T-helper 17 cell (primary cell): ENCODE measurements around the gene AZI2. TPM values are rescaled to one million over a fixed set of nuclear protein-coding genes. Genes with fewer than 3 reads are reported as not detected.

Source experiments
- ATAC-seq: fragments of 150-1000 bp; cut with Tn5 transposase; 2 replicates; pipeline ENCODE4 v1.10.0; 2021; ENCODE audit warnings: mild to moderate bottlenecking, moderate library complexity
- DNase-seq, 3 donors: peaks; one replicate each; pipeline versions ENCODE4 v3.0.0 to v3.0.0-alpha.2; 2020 to 2021
- H3K9me3 ChIP-seq: one replicate; pipeline ENCODE4 v1.7.0; 2013; ENCODE audit warnings: low read length, mild to moderate bottlenecking; ENCODE audit not compliant: control insufficient read depth, poor library complexity, severe bottlenecking
- H3K27ac Mint-ChIP-seq: one replicate; pipeline ENCODE4 v1.8.0; 2022; ENCODE audit warnings: mild to moderate bottlenecking, moderate library complexity, mixed read lengths
- H3K27me3 Mint-ChIP-seq: one replicate; pipeline ENCODE4 v1.8.0; 2022; ENCODE audit warnings: mixed read lengths
- H3K36me3 Mint-ChIP-seq: one replicate; pipeline ENCODE4 v1.8.0; 2022; ENCODE audit warnings: low read depth, mixed read lengths
- H3K4me1 Mint-ChIP-seq: one replicate; pipeline ENCODE4 v1.8.0; 2022; ENCODE audit warnings: mild to moderate bottlenecking, mixed read lengths
- H3K4me3 Mint-ChIP-seq: one replicate; pipeline ENCODE4 v1.8.0; 2022; ENCODE audit warnings: mild to moderate bottlenecking, moderate library complexity, mixed read lengths
- total RNA-seq, 4 donors: library from RNA in 2 of 4; stranded (reverse) in 2 of 4; gene quantifications; one replicate each; pipeline ENCODE4 v1.2.3 and lab custom pipeline; 2022 to 2026

Gene AZI2
- total RNA-seq, 2 donors from 2014 or later: 27.0 to 28.1 TPM

DNA sequence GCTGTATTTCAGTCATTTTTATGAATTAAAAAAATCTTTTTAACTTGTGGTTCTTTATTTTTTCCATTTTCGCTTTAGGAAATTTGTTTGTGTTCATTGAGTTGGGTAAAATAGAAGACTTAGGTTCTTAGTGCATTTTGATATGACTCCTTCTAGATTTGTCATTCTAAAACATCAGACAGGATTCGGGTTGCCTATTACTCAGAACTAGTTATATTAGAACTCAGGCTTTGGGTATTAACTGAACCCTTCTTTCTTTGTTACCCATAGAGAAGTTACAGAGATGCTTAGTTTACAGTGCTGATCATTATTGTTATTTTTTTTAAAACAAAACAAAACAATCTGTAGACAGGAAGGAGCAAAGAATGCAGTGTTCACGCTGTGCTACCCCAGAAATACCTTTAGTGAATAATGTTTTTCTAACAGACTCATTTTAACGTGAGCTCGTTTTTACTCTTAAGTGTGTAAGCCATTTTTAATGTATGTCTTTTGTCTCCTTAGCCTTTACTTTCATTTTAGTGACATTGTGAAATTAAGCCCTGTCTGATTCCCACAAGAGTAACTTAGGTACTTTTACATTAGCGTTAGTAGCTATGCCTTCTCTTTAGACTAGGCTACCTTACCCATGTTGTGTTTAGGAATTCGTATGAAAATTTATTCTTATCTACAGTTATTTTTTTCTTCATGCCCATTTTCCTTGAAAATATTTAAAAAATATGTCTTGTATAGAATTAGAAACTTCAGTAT is 53.8 kb downstream of the AZI2 start:
- Mint-ChIP-seq H3K27ac (no peak overlapping the region), H3K4me1 (peaks cover 19% of the 10 kb centered on the region), H3K27me3 (no peaks in the 10 kb centered on the region), H3K4me3 (no peak overlapping the region), H3K36me3 (peaks cover 5% of the 10 kb centered on the region)
- ATAC-seq: no peak
- H3K9me3 ChIP-seq: no peaks in the 10 kb centered on the region
- no peak for DNase-seq

DNA sequence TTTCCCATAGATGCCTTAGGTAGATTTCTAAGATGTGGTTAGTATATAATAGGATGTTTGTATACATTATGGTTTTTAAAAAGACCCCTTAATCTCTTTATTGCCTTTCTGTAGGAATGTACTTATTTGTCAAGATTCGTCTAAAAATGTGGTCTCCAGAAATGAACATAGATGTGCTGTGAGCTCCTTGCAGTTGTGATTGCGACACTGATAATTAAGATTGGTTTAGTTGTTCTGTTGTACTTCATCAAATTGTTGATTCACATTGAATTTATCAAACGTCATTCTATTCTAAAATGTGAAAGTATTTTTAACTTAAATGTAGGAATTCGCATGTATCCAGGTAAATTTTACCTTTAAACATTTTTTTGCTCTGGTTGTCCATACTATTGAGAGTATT is 56.0 kb downstream of the AZI2 start:
- peaks cover 5% of the 10 kb centered on the region for H3K36me3 Mint-ChIP-seq
- peaks cover 19% of the 10 kb centered on the region for H3K4me1 Mint-ChIP-seq
- no peaks in the 10 kb centered on the region for H3K9me3 ChIP-seq
- DNase-seq: no peak
- no peak overlapping the region for H3K4me3 Mint-ChIP-seq
- no peaks in the 10 kb centered on the region for H3K27me3 Mint-ChIP-seq
- H3K27ac Mint-ChIP-seq: no peak overlapping the region
- ATAC-seq: no peak

DNA sequence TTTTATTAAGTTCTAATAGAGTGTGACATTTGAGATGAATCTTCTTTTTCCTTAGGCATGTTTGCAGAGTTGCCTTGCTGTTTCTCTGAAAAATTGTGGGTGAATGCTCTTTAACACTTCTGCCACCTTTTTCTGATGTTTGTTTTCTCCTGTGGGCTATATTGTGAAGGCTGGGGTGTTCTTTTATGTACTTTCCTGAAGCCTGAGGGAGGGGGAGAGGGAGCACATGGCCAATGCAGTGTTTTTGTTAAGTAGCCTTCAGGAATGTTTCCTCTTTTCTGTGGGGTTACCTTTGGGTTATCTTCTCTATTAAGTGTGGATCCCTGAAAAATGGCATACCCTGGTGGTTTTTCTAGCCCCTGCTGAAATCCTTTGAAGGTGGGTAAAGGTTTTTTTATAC is 57.0 kb downstream of the AZI2 start:
- H3K9me3 ChIP-seq: no peaks in the 10 kb centered on the region
- Mint-ChIP-seq H3K4me1 (peaks cover 21% of the 10 kb centered on the region), H3K36me3 (peaks cover 5% of the 10 kb centered on the region), H3K27ac (no peak overlapping the region), H3K27me3 (no peaks in the 10 kb centered on the region), H3K4me3 (no peak overlapping the region)
- ATAC-seq (no peak), DNase-seq (no peak)

DNA sequence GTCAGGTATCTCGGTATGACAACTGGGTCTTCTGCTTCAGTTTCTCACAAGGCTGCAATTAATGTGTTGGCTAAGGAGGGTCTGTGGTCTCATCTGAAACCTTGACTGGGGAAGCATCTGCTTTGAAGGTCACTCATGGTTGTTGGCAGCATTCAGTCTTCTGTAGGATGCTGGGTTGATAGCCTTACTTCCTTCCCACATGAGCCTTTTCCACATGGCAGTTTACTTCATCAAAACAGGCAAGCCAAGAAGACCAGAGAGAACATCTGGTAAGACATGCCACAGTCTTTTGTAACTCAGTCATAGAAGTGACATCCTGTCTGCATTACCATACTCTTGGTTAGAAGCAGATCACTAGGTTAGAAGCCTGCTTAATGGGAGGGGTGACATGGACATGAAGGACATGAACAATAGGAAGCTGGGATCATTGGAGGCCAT is 57.7 kb downstream of the AZI2 start:
- H3K36me3 Mint-ChIP-seq: peaks cover 5% of the 10 kb centered on the region
- DNase-seq: no peak
- H3K4me1 Mint-ChIP-seq: peaks cover 19% of the 10 kb centered on the region
- no peaks in the 10 kb centered on the region for H3K9me3 ChIP-seq
- H3K27me3 Mint-ChIP-seq: no peaks in the 10 kb centered on the region
- no peak overlapping the region for H3K4me3 Mint-ChIP-seq
- no peak for ATAC-seq
- H3K27ac Mint-ChIP-seq: no peak overlapping the region

DNA sequence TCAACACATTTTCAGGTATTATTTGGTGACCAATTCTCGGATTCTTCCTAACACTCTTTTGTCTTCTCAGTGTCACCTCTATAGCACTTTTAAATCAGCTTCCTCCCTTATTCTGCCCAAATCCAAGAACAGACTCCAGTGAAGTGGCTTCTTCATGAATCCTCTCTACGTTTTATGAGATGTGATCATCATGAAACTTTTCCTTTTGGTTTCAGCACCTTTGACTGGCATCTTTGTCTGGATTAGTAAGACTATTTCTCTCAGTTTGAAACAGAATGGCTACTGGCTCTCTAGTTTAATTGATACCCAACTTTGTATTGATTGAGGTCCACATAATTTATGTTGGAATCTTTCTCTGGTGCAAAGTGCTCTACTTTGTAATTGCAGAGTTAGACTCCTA is 61.6 kb downstream of the AZI2 start:
- ATAC-seq: no peak
- no peaks in the 10 kb centered on the region for H3K9me3 ChIP-seq
- H3K4me1 Mint-ChIP-seq: peaks cover 14% of the 10 kb centered on the region
- no peak overlapping the region for H3K4me3 Mint-ChIP-seq
- no peak for DNase-seq
- no peak overlapping the region for H3K27ac Mint-ChIP-seq
- H3K36me3 Mint-ChIP-seq: no peaks in the 10 kb centered on the region
- no peaks in the 10 kb centered on the region for H3K27me3 Mint-ChIP-seq

DNA sequence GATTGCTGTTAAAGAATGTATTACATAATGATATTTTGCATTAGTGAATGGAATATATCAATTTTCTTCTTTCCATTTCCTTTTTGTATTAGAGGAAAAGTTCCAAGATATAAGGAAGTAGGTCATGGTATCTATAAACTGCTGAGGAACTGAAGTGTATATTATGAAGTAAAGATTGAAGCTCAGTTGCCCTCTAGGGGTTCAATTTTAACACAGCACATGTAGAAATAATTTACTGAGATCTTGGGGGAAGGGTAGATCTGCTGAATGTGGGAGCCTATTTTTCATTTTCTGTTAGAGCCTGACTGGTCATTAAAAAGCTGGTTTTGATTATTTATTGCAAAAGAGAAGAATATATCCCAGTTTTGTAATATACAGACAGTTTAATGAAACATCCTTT is 62.0 kb downstream of the AZI2 start:
- H3K9me3 ChIP-seq: no peaks in the 10 kb centered on the region
- ATAC-seq (peak; percentile 63), DNase-seq (no peak)
- Mint-ChIP-seq H3K36me3 (no peaks in the 10 kb centered on the region), H3K4me3 (no peak overlapping the region), H3K27me3 (no peaks in the 10 kb centered on the region), H3K4me1 (peaks cover 11% of the 10 kb centered on the region), H3K27ac (no peak overlapping the region)

DNA sequence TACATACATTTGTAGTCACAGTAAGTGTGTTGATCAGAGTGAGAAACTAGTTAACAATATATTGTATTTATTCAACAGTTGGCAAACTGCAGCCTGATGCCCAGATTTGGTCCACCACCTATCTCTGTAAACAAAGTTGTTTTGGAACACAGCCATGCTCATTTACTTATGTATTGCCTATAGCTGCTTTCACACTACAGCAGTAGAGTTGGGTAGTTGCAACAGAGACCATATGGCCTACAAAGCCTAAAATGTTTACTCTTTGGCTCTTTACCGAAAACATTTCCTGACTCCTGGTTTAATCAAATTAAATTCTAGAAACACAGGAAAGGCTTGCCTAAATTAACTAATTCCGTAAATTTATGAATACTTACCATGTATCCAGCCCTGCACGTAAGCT is 67.8 kb downstream of the AZI2 start:
- ATAC-seq (no peak), DNase-seq (no peak)
- no peaks in the 10 kb centered on the region for H3K27me3 Mint-ChIP-seq
- H3K4me3 Mint-ChIP-seq: no peak overlapping the region
- H3K36me3 Mint-ChIP-seq: peaks cover 9% of the 10 kb centered on the region
- H3K27ac Mint-ChIP-seq: no peak overlapping the region
- H3K4me1 Mint-ChIP-seq: peaks cover 12% of the 10 kb centered on the region
- H3K9me3 ChIP-seq: no peaks in the 10 kb centered on the region

DNA sequence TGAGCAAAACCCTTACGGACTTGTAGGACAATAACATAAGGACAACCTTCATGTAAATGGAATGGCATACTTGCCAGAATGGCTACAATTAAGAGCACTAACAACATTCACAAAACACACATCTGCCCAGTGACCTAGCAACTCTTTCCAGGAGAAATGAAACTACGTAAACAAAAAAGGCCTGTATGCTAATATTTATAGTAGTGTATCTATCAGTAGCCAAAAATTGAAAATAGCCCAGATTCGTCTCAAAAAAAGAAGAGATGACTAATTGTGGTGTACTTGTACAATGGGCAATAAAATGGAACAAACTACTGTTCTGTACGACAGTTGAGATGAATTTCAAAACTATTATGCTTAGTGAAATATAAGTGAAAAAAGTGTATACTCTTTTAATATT is 68.9 kb downstream of the AZI2 start:
- no peak overlapping the region for H3K4me3 Mint-ChIP-seq
- no peaks in the 10 kb centered on the region for H3K9me3 ChIP-seq
- no peak for DNase-seq
- no peaks in the 10 kb centered on the region for H3K27me3 Mint-ChIP-seq
- ATAC-seq: no peak
- H3K4me1 Mint-ChIP-seq: peaks cover 12% of the 10 kb centered on the region
- peaks cover 9% of the 10 kb centered on the region for H3K36me3 Mint-ChIP-seq
- H3K27ac Mint-ChIP-seq: no peak overlapping the region

DNA sequence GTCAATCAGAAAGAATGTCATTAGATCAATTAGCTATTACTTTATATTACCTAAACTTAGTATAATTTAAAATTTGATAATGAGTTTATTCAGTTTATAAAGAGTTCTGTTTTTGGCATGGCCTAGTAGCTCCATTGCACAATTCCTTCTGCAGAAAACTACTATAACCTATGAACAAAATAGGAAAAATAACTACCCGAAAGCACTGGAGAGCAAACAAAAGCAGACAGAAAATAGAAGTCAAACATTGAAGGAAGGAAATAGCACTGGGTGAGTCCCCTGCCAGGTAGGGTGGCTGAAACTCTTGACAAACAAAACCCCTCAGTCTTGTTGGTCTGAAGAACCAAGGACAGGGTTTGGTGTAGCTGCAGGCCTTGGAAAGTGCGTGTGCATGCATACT is 69.7 kb downstream of the AZI2 start:
- ATAC-seq (no peak), DNase-seq (no peak)
- no peaks in the 10 kb centered on the region for H3K9me3 ChIP-seq
- peaks cover 8% of the 10 kb centered on the region for H3K4me1 Mint-ChIP-seq
- H3K4me3 Mint-ChIP-seq: no peak overlapping the region
- no peaks in the 10 kb centered on the region for H3K27me3 Mint-ChIP-seq
- peaks cover 11% of the 10 kb centered on the region for H3K36me3 Mint-ChIP-seq
- H3K27ac Mint-ChIP-seq: no peak overlapping the region

DNA sequence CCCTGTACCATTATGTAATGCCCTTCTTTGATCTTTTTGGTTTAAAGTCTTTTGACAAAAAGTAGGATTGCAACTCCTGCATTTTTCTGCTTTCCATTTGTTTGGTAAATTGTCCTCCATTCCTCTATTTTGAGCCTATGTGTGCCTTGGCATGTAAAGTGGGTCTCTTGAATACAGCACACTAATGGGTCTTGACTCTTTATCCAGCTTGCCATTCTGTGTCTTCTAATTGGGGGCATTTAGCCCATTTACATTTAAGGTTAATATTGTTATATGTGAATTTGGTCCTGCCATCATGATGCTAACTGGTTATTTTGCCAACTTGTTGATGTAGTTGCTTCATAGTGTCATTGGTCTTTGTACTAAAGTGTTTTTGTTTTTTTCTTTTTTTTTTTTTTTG is 74.8 kb downstream of the AZI2 start:
- no peak for ATAC-seq
- H3K4me3 Mint-ChIP-seq: no peak overlapping the region
- H3K9me3 ChIP-seq: no peaks in the 10 kb centered on the region
- no peaks in the 10 kb centered on the region for H3K27me3 Mint-ChIP-seq
- peaks cover 13% of the 10 kb centered on the region for H3K36me3 Mint-ChIP-seq
- H3K4me1 Mint-ChIP-seq: peaks cover 4% of the 10 kb centered on the region
- DNase-seq: no peak
- no peak overlapping the region for H3K27ac Mint-ChIP-seq

Other genes with a start within 250 kb of the AZI2 start
- gene CMC1, start 107.2 kb downstream of the AZI2 start, total RNA-seq: 1 to 10 TPM; 5.4 to 8.3 TPM
- gene ZCWPW2, start 103 bp downstream of the AZI2 start, total RNA-seq: under 1 TPM in 1 of 2 donors, not detected in 1; 0.30 TPM